GM12873 (cell line): Measurements from ENCODE around the gene KISS1.

Experiments used
- TF ChIP-seq, protein P1 (sequence below): IDR thresholded peaks from 2 replicates; pipeline ENCODE4 v1.5.1; 2012; ENCODE audit warnings: low read depth, mild to moderate bottlenecking, moderate library complexity, low read length, control low read depth; ENCODE audit not compliant: insufficient read depth; ENCODE audit errors: missing control alignments

KISS1 gene

DNA sequence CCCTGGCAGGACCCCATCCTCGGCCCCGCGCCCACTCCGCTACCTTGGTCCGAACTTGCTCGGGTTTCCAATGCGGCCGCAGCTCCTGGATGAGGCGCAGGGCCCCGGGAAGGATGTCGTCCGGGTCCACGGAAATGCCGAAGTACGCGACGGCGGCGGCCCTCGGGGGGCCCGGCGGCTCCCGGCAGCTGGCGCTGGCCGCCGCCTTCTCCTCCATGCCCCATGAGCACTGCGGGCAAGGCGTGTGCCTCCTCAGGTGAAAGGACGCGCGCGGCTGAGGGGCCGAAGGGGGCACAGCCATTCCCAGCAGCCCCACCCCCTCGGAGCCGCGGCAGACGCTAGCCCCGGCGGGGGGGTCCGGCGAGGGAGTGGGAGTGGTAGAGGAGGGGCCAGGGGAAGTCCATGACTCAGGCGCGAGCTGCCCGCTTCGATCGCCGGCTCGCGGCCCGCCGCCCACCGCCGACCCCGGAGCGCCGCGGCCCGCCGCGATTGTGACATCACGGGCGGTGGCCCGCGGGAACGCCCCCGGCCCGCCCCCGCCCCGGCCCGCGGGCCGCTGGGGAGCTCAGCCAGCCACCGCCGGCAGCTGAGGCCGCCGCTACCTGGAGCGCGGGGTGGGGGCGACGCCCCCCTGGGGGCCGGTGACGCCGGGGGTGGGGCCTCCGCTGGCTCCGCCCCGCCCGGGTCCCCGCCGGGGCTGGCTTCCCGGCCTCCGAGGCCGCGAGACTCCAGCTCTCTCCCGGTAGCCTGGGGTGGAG, 44.6 kb downstream of the KISS1 start, which contains the start of gene ETNK2:
Gene ETNK2, minus strand, starts transcription at position 493 of the 758 bp plus-strand sequence. Its CDS starts 192 bp downstream, at position 301.
- TF ChIP-seq, protein P1, sequence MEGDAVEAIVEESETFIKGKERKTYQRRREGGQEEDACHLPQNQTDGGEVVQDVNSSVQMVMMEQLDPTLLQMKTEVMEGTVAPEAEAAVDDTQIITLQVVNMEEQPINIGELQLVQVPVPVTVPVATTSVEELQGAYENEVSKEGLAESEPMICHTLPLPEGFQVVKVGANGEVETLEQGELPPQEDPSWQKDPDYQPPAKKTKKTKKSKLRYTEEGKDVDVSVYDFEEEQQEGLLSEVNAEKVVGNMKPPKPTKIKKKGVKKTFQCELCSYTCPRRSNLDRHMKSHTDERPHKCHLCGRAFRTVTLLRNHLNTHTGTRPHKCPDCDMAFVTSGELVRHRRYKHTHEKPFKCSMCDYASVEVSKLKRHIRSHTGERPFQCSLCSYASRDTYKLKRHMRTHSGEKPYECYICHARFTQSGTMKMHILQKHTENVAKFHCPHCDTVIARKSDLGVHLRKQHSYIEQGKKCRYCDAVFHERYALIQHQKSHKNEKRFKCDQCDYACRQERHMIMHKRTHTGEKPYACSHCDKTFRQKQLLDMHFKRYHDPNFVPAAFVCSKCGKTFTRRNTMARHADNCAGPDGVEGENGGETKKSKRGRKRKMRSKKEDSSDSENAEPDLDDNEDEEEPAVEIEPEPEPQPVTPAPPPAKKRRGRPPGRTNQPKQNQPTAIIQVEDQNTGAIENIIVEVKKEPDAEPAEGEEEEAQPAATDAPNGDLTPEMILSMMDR, result no peak

DNA sequence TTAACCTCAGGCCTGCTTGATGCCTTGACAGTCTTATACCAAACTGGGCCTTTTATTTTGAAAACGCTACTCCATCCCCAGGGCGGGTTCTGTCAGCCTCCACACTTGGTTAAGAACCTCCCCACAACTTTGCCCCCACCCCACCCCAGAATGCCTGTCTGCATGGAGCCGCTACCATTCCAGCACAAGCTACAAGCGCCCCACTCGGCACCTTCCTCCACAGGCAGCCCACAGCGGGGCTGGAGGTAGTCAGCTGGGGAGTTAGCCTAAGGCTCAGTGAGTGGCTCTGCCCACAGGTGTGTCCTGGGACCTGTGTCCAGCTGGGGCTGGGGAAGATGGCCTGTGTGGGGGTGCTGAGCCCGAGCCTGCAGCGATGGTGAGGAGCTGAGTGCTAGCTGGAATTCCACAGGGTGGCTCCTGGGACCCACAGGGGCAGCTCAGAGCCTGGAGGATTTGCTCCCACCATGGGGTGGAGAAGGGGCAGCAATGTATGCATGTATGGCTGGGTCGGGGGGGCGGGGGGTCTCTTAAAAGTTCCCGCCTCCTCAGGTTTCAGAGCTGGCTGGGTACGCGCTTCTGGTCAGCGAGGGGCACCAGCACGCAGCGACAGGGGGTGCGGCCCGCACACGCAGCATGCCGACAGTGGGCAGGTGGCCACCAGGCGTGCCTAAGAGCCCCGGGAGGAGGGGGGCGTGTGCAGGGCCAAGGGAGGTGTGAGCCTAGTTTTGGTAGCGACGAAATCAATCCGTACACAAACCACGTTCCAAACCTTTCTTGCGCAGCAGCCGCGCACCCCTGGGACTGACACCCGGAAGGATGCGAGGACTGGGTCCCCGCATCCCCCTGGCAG, 45.4 kb downstream of the KISS1 start:
- TF ChIP-seq, protein P1, result no peak

DNA sequence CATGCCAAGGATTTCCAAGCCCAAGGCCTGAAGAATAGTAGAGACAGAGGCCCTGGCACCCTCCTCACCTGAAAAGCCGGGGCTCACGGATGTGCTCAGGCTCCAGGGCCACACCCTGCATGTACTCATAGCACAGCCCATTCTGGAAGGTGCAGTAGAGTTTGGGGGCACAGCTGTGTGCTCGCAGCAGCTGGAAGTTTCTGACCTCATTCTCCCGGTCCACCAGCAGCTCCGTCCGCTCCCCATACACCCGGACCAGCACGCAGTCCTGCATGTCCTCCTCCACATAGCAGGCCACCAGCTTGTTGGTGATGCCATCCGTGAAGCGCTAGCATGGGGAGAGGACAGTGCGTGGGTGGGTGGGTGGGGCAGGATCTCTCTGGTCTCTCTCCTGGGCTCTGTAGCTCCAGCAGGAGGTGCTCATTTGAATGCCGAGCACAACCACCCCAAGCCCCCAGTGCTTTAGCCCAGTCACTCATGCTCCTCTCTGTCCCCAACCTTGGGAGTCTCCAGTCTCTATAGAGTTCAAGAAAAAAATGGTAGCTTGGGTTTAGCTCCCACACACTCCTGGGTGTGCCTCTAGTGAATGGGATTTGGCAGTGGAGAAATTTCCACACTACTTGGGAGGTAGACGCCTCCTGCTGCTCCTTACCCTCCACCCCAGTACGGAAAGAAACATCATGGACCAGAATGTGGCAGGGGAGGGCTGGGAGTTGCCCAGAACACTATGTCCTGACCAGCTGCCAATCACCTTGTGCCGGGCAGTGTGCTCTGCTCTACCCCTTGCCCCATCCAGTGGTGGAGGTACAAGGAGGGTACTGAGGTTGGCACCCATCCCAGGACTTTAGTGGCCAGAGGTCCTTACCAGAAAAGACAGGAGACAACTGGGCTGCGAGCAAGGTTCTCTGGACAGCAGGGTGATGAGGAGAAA, 46.4 kb downstream of the KISS1 start:
- TF ChIP-seq, protein P1, result no peak

DNA sequence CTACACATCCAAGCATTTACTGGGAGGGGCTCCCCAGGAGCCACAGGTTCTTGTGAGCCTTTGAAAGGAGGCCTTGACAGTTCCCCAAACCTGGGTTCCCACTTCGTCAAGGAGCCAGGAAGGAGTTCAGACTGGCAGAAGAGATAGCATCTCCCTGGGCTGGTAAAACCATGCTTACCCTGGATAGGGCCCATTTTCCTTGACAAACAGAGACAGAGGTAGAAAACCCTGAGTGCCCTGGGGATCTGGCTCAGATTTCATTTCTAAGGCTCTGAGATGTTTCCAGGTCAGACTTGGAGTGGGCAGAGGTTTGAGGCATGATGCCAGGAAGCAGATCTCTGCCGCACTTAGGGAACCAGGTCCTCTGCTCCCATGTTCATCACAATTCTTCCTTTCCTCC, 47.2 kb downstream of the KISS1 start:
- TF ChIP-seq, protein P1, result no peak

GRCh38 chr1:204147406-204148383, 48.6 kb downstream of the KISS1 start:
- TF ChIP-seq, protein P1, result no peak

DNA sequence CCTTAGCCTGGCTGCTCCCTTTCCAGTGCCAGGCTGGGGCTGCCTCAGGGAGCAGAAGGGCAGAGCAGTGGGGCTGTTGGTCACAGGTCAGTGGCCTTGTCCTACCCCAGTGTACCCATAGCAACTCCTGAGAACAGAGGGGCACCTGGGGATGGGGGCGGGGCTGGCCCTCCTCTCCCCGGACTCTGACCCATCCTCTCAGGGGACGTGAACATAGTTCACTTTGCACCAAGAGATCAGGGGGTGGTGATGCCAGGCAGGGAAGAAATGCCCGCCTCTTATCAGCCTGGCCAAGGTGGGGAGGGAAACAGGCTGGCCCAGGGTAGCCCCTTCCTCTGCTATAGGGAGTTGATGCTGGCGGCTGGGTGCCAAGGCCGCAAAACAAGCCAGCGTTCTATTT, 49.3 kb downstream of the KISS1 start:
- TF ChIP-seq, protein P1, result no peak
